Ovary (tissue), 3 donors: ENCODE data around the gene CGB8.

Experiments
- EP300 ChIP-seq: sonication (generic); formaldehyde crosslinking; IDR thresholded peaks from one replicate; pipeline ENCODE4 v1.6.1; 2017; ENCODE audit warnings: antibody characterized with exemption
- TF ChIP-seq, protein P1 (sequence below), 3 donors: fragments of 450-650 bp in 2 of 3; fragments of 200-600 bp in 1 of 3; IDR thresholded peaks; one replicate each; pipeline versions ENCODE4 v1.5.1 to v1.8.0; 2016 to 2022; ENCODE audit warnings: antibody characterized with exemption in 3 of 3, mild to moderate bottlenecking in 1 of 3
- donor health status: DM: no; HTN: no; CAD: no.

DNA sequence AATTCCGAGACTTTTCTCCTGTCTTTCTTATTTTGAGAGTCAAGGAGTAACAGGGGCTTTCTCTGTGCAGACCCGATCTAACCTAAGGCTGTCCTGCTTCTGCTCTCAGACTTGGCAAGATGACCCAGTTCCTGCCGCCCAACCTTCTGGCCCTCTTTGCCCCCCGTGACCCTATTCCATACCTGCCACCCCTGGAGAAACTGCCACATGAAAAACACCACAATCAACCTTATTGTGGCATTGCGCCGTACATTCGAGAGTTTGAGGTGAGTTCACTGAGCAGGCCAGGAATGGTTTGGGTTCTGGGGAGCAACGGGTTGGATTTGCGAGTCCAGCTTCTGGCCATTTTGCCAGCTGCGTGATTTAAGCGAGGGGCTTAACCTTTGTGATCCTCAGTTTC is 37.4 kb upstream of the CGB8 start:
- no peak for TF ChIP-seq EP300
- TF ChIP-seq, protein P1, sequence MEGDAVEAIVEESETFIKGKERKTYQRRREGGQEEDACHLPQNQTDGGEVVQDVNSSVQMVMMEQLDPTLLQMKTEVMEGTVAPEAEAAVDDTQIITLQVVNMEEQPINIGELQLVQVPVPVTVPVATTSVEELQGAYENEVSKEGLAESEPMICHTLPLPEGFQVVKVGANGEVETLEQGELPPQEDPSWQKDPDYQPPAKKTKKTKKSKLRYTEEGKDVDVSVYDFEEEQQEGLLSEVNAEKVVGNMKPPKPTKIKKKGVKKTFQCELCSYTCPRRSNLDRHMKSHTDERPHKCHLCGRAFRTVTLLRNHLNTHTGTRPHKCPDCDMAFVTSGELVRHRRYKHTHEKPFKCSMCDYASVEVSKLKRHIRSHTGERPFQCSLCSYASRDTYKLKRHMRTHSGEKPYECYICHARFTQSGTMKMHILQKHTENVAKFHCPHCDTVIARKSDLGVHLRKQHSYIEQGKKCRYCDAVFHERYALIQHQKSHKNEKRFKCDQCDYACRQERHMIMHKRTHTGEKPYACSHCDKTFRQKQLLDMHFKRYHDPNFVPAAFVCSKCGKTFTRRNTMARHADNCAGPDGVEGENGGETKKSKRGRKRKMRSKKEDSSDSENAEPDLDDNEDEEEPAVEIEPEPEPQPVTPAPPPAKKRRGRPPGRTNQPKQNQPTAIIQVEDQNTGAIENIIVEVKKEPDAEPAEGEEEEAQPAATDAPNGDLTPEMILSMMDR (IDR thresholded peaks at IDR 0.05), result no peak
